ENCODE measurements around the gene EIF3M.
A peak's percentile ranks its signal among the peaks of the same experiment; 100 is the strongest.
"Not testable (repeated sequence)": the region's sequence is repeated elsewhere in the genome, so short reads cannot be mapped to it uniquely, and the experiment has no call there.

Gene EIF3M

DNA sequence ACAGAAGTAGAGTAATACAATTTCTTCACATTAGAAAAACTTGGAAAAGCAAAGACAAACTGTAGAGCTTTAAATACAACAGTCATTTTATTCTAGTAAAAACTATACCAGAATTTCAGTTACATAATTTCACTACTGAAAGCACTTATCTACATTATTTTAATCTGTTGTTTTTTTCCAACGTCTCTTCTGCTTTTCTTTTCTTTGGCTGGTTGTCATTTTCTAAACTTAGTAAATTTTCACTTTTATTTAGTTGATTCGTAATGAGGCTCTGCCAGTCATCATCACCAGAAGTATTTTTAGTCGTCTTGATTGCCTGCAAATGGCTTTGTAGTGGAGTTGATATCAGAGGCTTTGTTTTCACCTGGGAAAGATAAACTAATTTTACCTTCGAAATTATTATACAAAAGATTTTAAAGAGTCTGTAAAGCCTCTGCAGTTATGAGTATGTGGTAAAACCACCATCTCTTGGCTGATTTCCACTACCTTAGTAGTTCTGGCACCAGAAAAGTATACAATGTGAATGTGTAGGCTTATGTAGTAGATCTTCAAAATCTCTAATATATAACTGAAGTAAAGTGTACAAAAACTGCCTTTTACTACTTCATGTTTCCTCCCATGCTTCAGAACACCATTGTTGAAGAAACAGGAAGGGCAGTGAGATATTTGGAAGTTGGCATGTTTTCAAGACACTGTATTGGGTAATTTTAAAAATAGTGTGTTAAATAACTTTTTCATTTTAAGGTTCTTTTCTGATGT lies 19.2 kb downstream of the EIF3M start:
- Histone ChIP-seq H3K9me3 (no peaks in the 10 kb centered on the region), H3K4me3 (ENCODE audit: low read depth, low read length) (no peak overlapping the region), H3K4me1 (no peaks in the 10 kb centered on the region), H3K27me3 (no peaks in the 10 kb centered on the region), H3K36me3 (peaks cover 10% of the 10 kb centered on the region)
- TF ChIP-seq, protein P1, sequence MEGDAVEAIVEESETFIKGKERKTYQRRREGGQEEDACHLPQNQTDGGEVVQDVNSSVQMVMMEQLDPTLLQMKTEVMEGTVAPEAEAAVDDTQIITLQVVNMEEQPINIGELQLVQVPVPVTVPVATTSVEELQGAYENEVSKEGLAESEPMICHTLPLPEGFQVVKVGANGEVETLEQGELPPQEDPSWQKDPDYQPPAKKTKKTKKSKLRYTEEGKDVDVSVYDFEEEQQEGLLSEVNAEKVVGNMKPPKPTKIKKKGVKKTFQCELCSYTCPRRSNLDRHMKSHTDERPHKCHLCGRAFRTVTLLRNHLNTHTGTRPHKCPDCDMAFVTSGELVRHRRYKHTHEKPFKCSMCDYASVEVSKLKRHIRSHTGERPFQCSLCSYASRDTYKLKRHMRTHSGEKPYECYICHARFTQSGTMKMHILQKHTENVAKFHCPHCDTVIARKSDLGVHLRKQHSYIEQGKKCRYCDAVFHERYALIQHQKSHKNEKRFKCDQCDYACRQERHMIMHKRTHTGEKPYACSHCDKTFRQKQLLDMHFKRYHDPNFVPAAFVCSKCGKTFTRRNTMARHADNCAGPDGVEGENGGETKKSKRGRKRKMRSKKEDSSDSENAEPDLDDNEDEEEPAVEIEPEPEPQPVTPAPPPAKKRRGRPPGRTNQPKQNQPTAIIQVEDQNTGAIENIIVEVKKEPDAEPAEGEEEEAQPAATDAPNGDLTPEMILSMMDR (IDR thresholded peaks at IDR 0.05; ENCODE audit: low read depth, low read length) = no peak
- no peak for DNase-seq

DNA sequence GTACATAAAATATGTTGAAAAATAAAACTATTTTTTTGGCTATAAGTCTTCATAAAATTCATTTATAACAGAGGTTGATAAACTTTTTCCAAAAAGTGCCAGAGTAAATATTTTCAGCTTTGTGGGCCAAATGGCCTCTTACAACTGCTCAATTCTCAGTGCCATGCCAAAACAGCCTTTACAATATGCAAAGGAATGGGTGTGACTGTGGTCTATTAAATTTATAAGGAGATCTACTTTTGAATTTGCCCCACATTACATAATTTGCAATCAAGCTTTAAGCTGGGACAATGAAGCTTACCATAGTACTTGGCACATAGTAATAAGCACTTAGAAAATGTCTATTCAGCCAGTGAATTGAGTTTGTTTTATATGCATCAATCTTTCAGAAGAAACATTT lies 22.6 kb downstream of the EIF3M start:
- H3K9me3 ChIP-seq = no peaks in the 10 kb centered on the region
- H3K4me3 ChIP-seq (ENCODE audit: low read depth, low read length) = no peak overlapping the region
- no peaks in the 10 kb centered on the region for H3K4me1 ChIP-seq
- DNase-seq = no peak
- no peaks in the 10 kb centered on the region; the same call in none of the 2 replicates for H3K36me3 ChIP-seq
- H3K27me3 ChIP-seq = no peaks in the 10 kb centered on the region
- TF ChIP-seq, protein P1 (IDR thresholded peaks at IDR 0.05; ENCODE audit: low read depth, low read length) = no peak

DNA sequence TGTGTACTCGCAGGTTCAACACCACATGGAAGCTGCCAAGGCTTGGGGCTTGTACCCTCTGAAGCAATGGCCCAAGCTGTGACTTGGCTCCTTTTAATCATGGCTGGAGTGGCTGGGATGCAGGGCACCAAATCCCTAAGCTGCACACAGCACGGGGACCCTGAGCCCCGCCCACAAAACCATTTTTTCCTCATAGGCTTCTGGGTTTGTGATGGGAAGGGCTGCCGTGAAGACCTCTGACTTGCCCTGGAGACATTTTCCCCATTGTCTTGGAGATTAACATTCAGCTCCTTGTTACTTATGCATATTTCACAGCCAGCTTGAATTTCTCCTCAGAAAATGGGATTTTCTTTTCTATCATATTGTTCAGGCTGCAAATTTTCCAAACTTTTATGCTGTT lies 25.2 kb downstream of the EIF3M start:
- not testable (repeated sequence) for H3K27me3 ChIP-seq; H3K4me1 ChIP-seq; DNase-seq; H3K9me3 ChIP-seq; H3K4me3 ChIP-seq (ENCODE audit: low read depth, low read length); H3K36me3 ChIP-seq

DNA sequence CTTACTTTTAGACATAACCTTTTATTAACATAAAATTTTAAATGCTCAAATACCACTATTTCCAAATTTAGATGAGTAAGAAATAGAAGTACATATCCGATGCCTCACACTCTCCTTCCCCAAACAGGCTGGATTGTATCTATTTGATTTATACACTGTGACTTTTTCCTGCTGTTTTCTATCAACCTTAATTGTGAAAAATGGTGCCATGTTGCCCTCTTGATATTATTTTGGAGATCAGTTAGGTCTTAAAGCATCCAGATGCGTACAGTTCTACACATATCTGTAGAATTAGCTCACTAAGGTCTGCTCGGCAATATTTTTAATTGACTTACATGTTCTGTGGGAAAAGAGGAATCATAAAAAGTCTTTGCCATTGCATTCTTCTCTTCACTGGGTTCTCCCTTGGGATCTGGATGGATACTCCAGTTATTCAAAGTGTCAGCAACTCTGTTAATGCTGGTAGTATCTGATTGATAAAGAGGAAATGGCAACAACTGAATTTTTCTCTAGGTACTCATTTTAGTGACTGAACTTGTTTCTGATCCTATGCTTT lies 27.2 kb downstream of the EIF3M start:
- no peaks in the 10 kb centered on the region for H3K27me3 ChIP-seq
- DNase-seq = no peak
- no peak overlapping the region for H3K4me3 ChIP-seq (ENCODE audit: low read depth, low read length)
- H3K9me3 ChIP-seq = no peaks in the 10 kb centered on the region
- no peaks in the 10 kb centered on the region for H3K4me1 ChIP-seq
- H3K36me3 ChIP-seq = no peaks in the 10 kb centered on the region
- TF ChIP-seq, protein P1 (IDR thresholded peaks at IDR 0.05; ENCODE audit: low read depth, low read length) = no peak

DNA sequence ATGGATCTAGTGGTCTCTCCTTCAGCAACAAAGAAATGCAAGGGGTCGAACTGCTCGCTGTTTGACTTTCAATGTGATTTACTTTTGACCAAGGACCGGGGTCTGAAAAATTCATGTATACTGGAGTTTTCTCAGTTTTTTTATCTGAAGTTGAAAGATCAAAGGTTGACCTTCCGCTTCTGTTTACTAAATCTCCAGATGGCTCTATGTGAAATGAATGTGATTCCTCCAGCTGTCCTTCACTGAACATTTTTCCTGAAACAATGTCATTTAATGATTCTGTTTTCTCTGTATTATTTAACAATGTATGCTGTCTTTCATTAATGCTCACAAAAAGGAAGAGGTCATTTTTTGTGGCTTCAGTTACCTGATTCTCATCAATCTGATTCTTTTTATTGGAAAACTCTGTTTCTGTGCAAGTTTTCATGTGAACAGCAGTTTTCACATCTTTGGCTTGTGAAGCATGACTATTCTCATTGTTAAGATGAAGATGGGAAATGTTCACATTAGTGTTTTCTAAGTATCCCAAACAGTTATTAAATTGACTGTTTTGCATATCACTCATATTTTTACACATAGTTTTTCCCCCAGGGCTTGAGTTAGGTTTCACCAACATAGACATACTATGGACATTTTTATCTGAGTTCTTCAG lies 30.0 kb downstream of the EIF3M start:
- Histone ChIP-seq H3K9me3 (no peaks in the 10 kb centered on the region), H3K36me3 (no peaks in the 10 kb centered on the region), H3K27me3 (no peaks in the 10 kb centered on the region), H3K4me1 (no peaks in the 10 kb centered on the region), H3K4me3 (ENCODE audit: low read depth, low read length) (no peak overlapping the region)
- no peak for DNase-seq
- TF ChIP-seq, protein P1 (IDR thresholded peaks at IDR 0.05; ENCODE audit: low read depth, low read length) = no peak

DNA sequence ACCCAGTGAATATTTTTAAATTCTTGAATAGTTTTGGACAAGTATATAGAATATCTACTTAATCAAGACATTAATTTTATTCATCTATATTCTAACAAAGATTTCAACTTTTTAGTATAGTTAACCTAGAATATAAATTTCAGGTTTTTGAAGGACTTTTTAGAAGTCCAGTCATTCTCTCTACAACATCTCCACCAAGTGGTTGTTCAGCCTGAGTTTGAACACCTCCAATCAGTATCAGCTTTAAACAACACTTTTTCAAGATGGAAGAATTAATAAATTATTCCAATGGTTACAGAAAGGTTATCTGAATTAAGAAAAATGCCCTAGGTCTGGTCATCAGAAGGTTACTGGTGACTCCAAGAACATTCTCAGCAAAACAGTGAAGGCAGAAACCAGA lies 31.8 kb downstream of the EIF3M start:
- Histone ChIP-seq H3K36me3 (no peaks in the 10 kb centered on the region), H3K4me1 (no peaks in the 10 kb centered on the region), H3K9me3 (no peaks in the 10 kb centered on the region), H3K27me3 (no peaks in the 10 kb centered on the region), H3K4me3 (ENCODE audit: low read depth, low read length) (no peak overlapping the region)
- TF ChIP-seq, protein P1 (IDR thresholded peaks at IDR 0.05; ENCODE audit: low read depth, low read length) = peak; percentile 29
- no peak for DNase-seq
